ENCODE measurements around the gene TAOK3.

The TAOK3 gene

DNA sequence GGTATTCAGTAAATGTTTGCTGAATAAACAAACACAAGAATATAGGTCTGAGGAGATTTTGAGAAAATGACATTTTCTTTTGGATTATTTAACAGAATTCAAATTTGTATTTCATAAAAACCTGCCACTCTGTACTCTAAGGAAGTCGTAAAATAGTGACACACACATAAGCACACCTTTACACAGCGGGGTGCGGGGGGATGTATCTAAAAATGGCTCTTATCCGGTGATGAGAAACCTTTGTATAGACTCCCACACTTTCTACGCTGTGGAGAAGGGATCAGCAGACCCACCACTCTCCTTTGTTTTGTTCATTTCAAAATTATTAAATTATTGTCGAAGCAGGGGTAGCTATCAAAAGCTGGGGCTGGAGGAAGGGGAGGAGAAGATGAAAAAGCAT, 178.7 kb downstream of the TAOK3 start:
- no peak for DNase-seq (ENCODE audit: low read depth)
- TF ChIP-seq, protein P1, sequence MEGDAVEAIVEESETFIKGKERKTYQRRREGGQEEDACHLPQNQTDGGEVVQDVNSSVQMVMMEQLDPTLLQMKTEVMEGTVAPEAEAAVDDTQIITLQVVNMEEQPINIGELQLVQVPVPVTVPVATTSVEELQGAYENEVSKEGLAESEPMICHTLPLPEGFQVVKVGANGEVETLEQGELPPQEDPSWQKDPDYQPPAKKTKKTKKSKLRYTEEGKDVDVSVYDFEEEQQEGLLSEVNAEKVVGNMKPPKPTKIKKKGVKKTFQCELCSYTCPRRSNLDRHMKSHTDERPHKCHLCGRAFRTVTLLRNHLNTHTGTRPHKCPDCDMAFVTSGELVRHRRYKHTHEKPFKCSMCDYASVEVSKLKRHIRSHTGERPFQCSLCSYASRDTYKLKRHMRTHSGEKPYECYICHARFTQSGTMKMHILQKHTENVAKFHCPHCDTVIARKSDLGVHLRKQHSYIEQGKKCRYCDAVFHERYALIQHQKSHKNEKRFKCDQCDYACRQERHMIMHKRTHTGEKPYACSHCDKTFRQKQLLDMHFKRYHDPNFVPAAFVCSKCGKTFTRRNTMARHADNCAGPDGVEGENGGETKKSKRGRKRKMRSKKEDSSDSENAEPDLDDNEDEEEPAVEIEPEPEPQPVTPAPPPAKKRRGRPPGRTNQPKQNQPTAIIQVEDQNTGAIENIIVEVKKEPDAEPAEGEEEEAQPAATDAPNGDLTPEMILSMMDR (IDR thresholded peaks at IDR 0.05; ENCODE audit: low read length, missing control alignments), result no peak

DNA sequence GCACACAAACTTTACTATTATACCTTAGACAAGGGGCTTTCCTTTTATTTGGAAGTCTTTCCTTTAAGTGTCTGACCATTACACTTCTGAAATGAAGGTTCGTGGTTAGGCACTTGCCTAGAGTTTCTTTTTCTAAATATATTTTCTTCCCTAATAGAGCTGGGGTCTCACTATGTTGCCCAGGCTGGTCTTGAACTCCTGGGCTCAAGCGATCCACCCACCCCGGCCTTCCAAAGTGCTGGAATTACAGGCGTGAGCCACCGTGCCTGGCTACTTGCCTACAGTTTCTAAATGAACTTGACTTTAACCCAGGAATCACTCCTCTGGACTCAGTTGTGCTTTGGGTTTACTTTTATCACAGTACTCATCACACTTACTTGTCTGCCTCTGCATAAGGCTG, 179.2 kb downstream of the TAOK3 start:
- DNase-seq (ENCODE audit: low read depth), result no peak
- no peak overlapping the region for H3K4me3 ChIP-seq (replicated peaks; ENCODE audit: low read depth, low read length)
- TF ChIP-seq, protein P1 (IDR thresholded peaks at IDR 0.05; ENCODE audit: low read length, missing control alignments), result no peak

More for the DNA sequence above, 178.7 kb downstream of the TAOK3 start:
- no peak overlapping the region for H3K4me3 ChIP-seq (replicated peaks; ENCODE audit: low read depth, low read length)

DNA sequence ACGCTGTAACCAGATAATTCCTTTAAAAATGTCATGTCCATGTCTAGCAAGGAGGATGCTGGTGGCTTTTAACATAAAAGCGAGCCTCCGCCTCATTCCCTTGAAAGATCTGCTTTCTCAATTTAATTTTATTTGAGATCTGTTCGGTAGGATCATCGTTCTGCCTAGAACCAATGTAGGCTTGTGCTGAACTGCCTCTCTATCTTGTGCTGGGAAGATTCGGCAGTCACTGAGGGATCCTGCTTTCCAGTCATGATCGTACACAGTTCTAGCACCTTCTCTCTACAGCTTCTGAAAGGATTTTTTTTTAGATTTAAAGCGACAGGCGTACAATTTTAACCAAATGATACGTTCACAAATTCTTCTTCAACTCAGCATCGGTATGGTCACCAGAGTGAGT, 182.4 kb downstream of the TAOK3 start:
- peak overlapping the region; percentile 54 for H3K4me3 ChIP-seq (replicated peaks; ENCODE audit: low read depth, low read length)
- TF ChIP-seq, protein P1 (IDR thresholded peaks at IDR 0.05; ENCODE audit: low read length, missing control alignments), result no peak
- peak; percentile 48 for DNase-seq (ENCODE audit: low read depth)

DNA sequence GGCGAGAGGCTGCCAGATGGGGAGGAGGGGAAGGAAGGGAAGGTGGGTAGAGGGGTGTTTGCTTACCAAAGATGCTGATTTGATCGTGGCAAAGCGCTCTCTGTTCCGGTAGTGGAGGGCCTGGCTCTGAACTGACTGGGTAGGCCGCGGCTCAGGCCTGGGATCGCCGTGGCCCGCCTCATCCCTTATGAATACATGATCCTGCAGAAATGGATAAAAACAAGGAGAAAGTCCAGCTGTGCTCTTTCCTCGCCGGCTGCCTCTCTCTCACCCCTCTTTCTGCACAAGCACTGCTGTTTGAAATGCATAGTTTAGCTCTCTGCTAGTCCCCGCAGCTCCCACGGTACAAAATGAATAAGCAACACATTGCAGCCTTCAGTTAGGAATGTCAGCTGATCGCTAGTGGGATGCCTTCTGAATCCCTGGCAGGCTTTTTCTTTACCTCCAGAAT, 182.9 kb downstream of the TAOK3 start:
- DNase-seq (ENCODE audit: low read depth), result peak; percentile 66
- peak overlapping the region; percentile 54 for H3K4me3 ChIP-seq (replicated peaks; ENCODE audit: low read depth, low read length)
- TF ChIP-seq, protein P1 (IDR thresholded peaks at IDR 0.05; ENCODE audit: low read length, missing control alignments), result no peak

DNA sequence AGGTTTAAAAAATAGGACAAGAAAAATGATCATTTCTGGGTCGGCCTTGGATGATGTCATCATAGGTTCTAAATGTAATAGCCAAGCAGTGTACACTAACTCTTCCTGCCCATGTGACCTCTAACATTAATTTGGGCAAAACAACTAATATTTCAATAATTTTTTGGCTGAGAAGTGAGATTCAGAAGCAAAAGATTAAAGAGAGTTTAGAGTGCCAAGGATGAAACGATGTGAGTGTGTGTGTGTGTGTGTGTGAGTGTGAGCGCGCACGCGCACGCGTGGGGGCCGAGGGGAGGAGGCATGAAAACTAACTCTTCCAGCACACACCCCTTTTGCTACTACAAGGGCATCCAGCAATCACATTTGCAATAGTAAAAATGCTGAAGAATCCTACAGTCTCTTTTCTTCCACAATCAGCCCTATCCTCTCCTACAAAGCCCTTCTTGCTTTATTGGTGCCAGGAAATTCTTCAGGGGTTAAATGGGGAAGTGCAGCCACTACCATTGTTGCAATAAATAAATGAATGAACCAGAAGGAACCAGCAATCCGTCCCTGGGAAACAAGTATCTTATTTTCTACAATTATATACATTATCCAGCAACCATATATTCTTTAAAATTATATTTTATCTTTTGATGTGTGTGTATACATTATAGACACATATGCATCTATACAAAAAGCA, 183.9 kb downstream of the TAOK3 start:
- TF ChIP-seq, protein P1 (IDR thresholded peaks at IDR 0.05; ENCODE audit: low read length, missing control alignments), result no peak
- peak overlapping the region; percentile 54 for H3K4me3 ChIP-seq (replicated peaks; ENCODE audit: low read depth, low read length)
- DNase-seq (ENCODE audit: low read depth), result peak; percentile 73

DNA sequence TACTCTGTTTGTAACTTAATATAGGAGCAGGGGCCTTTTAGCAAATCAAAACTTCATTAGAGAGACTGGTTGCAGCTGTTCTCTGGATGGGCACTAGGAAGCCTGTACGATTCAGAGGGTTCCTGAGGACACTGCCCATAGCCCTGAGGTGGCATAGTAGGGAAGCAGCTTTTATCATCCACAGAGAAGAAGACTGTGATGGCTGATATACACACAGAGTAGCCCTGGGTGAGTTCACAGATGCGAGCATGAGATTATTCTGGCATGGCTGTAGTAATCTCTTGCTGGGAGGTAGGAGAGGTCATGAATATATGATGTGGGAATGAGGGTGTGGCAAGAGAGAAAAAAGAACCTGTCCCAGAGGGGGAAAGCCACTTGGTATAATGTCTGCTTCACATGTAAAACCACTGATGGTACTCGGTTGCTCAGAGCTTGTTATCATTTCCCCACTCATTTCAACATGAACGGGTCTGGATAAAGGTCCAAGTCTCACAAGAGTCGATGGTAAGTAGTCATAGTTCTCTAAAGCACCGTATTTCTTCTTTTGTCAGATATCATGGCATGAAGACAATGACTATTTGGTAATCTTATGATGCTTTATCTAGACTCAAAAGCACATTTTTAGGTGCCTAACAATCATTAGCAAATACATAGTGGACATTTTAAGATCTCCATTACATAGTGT, 184.8 kb downstream of the TAOK3 start:
- peak; percentile 29 for DNase-seq (ENCODE audit: low read depth)
- TF ChIP-seq, protein P1 (IDR thresholded peaks at IDR 0.05; ENCODE audit: low read length, missing control alignments), result no peak
- no peak overlapping the region for H3K4me3 ChIP-seq (replicated peaks; ENCODE audit: low read depth, low read length)

Measured in fibroblast of pulmonary artery (primary cell).